Measurements from ENCODE around the gene WNT4.

The WNT4 gene

DNA sequence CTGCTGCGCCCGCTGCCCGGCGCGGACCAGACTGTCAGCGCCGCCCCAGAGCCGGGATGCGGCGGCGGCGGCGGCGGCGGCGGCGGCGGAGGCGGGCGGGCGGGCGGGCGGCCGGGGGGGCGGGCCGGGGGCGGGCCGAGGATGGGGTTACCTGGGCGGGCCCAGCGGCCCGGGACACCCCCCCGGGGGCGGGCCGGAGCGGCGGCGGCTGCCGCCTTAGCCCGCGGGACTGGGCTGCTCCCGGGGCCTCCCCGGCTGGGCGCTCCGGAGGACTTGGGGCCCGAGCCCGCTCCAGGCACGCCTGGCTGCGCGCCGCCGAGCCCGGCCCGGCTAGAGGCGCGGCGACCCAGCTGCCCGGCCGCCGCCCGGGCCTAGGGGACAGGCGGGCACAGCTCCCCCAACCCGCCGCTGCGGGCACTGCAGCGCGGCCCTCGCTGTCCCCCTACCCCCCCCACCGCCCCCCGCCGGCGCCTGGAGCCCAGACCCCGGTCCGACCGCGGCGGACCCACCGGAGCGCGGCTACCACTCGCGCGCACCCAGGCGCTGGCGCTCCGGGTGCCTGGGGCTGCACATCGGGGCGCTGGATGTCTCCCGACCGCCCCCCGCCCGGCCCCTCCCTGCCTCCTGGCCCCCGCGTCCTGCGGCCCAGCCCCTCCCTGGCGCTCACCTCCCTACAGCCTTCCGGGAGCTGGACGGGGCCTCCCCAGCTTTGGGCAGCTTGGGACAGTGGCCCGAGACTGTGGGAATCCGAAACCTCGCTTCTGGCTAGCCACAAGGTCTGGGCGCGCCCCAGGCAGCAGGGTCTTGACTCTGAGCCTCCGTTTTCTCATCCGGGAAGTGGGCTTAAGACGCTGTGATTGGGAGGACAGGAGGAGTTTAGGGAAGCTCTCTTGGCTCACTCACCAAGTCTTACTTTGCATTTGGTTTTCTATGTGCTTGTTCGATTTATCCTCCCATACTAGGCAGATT is at the start of gene WNT4:
Gene WNT4, minus strand, starts transcription at position 33 of the 969 bp plus-strand sequence. CDS start 175 bp downstream, outside the sequence.
- FAIRE-seq, result no peak

DNA sequence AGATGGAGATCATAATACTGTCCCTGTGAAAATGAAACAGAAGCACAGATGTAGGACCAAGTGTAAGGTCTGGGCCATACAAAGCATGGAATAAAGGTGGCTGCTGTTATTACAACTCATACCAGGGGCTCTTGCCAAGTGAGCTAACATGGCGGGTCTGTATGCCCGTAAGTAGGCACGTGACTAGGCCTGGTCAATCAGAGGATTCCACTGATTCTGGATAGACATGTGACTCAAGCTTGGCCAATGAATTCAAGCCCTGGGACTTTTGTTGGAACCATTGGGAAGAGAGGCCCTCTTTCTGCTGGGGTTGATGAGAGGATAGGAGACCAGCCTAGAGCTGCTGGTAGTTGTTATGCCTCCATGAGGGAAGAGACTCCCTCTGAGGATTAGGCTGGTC is 47.8 kb upstream of the WNT4 start:
- no peak for FAIRE-seq

DNA sequence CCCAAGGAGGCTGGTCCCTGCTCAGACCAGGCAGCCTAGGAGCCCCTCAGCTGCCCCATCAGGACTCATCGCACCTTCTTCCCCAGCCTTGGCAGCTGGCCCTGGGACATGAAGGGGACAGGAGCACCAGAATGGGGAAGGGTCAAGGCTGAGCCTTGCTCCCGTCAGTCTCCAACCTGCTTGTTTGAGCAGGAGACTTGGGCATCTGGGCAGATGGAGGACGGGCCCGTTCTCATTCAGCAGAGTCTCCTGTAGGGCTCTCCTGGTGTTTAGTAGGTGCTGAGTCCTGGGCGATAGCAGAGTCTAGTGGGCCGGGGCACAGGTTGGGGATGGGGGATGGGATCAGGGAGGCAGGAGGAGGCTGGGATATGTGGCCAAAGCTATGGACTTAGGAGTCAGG is 47.4 kb upstream of the WNT4 start:
- no peak for FAIRE-seq

DNA sequence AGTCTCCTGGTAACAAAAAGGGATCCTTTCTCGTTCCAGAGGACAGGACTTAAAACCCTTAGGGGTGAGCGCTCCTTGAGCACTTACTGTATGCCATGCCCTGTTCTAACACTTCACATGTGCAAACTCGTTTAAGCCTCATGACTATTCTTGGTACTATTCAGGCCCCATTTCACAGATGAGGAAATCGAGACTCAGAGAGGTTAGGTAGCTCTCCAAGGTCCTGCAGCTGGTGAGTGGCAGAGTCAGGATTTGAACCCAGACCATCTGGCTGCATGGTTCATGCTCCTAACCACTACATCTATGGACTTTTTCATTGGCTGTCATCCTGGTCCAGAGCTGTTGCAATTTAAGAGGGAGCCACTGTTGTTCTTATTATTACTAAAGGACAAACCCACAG is 46.7 kb upstream of the WNT4 start:
- no peak for FAIRE-seq

DNA sequence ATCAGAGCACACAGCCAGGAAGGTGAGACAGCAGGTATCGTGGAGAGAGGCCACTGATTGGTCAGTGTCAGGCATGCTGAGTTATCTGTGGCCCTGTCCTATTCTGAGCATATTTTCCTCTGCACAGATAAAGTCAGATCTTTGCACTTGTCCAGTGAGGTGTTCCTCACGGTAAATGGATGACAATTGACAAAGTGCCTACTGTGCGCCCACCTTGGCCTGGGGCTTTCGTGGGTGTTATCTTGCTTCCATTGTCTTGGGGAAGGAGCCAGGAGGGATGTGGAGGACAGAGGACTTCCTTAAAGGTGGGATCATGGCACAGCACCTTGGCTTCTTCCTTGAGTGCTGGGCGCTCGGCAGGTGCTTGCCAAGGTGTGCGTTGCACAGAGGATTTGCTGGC is 46.0 kb upstream of the WNT4 start:
- no peak for FAIRE-seq

DNA sequence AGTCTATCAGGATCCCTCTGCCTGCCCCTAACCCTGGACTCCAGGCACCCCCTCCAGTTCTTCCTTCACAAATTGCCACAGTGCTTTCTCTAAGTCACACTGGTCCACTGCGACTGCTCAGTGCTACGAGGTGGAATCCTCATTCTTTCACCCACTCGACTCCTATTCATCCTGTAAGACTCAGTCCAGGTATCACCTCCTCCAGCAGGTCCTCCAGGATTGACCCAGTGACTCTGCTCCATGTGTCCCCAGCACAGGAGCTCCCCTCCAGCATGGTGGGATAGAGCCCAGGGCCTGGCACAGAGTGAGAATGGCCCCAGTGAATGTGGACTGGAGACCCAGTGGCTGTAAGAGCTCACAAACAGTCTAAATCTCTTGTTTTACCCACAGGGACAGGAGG is 45.5 kb upstream of the WNT4 start:
- FAIRE-seq, result no peak

DNA sequence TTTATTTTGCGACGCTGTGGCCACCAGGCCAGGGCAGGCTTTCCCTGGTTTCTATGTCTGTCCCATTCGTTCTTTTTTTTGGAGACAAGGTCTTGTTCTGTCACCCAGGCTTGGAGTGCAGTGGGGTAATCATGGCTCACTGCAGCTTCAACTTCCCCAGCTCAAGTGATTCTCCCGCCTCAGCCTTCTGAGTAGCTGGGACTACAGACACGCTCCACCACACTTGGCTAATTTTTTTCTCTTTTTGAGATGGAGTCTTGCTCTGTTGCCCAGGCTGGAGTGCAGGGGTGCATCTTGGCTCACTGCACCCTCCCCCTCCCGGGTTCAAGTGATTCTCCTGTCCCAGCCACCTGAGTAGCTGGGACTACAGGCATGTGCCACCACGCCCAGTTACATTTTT is 43.4 kb upstream of the WNT4 start:
- no peak for FAIRE-seq

DNA sequence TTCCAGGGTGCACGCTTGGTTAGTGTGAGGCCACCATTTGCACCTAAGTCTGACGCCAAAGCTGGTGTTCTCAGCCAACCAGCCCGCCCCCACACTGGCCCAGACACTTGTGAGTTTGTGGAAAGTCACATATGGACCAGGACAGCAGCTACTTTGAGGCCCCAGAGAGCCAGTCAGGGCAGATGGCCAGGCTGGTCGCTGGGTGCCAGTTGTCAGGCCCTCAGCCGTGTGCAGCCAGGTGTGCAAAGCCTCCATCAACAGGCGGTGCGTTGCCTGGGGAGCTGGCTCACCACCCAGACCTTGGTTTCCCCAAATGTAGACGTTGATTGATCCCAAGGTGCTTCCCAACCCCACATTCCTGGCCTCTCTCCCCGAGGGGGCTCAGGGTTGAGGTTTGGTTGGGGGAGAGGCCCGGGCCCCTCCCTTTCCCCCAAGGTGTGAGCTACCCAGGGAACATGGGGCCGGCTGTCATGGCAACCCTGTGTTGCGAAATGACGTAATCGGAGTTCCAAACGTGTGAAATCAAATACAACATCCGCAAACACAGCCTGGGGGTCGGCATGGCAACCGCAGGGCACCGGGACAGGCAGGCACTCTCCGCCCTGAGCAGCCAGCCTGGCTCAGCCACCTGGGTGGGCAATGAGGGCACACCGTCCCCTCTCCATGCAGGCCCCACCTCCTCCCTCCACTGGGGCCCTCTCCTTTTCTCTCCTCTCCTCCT is 42.2 kb upstream of the WNT4 start:
- no peak for FAIRE-seq

DNA sequence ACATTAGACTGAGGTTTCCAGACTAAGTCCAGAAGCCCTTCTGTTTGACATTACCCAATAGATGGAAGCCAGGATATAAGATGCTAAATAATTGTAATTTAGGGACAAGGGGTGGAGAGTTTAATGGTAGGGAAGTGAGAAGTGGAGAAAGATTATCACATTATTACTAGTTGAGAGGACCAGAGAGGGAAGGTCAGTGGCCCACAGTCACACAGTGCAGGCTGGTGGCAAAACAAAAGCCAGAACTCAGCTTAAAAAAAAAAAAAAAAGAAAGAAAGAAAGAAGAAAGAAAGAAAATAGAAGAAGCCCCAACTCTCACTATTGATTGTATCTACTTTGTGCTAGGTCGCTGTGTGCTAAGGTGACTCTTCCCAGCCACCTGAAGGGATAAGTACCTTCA is 41.6 kb upstream of the WNT4 start:
- no peak for FAIRE-seq

DNA sequence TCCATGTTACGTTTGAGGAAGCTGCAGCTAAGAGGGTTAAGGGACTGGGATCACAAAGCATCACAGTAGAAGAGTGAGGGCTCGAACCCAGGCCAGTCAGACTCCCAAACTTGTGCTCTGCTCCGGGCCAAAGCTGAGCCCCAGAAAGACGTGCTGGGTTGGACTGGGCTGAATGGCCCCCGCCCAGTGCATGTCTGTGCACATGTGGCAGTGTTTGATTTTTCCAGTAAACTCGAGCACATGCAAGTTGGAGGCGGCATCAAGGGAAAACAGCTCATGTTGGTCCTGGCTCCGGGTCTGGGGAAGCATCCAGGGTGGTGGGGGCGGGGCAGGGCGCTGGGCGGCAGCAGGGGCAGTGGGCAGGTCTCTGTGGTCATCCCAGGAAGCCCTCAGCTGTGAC is 39.8 kb upstream of the WNT4 start:
- FAIRE-seq, result no peak

DNA sequence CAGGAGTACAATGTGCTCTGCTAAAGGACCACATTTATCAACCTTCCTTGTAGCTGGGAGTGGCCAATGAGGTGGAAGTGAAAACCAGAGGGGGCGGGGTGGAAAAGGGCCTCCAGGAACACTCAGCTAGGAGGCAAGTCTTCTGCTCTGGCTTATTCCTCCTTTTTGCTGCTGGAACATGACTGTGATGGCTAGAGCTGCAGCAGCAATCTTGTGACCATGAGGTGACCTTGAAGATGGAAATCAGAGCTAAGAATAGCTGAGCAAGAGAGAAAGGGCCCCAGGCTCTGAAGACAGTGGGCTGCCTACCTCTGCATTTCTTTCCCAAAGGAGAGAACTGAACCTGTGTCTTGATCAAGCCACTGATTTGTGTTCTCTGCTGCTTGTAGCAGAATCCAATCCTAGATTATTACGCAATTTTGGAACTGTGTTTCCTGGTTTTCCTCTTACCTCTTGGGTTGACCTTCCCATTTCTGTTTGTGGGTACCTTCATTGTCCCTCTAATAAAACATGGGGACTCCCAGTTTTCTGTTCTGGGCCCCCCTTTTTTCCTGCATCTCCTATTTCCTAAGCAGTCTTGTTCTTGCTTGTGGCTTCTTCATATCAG is 36.4 kb upstream of the WNT4 start:
- FAIRE-seq, result no peak

DNA sequence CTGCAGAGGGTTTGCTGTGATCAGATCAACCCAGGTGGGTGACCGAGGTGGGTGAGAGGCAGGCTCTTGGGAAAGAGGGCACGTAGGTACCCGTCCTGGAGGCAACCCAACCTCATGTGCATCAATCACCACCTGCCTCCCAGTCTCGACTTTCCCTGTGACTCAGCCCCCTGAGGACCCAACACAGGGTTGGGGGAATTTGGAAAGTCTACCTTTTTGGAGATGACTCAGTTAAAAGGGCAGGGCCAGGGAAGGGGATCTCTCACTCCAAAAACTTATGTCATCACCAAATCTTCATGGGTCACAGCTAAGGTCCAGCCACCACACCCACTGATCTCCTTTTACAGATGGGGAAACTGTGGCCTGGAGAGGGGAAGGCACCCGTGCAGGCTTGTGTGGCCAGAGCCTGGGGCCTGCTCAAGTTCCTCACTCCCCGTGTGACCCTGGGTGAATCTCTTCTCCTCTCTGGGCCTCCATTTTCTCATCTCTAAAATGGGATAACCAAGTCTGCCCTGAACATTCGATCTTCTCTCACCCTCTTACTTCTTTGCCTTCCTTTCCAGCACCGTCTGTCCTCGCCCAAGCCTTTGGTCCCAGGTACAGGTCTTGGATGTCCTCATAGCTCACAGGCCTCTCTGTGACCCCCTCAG is 34.6 kb upstream of the WNT4 start:
- no peak for FAIRE-seq

DNA sequence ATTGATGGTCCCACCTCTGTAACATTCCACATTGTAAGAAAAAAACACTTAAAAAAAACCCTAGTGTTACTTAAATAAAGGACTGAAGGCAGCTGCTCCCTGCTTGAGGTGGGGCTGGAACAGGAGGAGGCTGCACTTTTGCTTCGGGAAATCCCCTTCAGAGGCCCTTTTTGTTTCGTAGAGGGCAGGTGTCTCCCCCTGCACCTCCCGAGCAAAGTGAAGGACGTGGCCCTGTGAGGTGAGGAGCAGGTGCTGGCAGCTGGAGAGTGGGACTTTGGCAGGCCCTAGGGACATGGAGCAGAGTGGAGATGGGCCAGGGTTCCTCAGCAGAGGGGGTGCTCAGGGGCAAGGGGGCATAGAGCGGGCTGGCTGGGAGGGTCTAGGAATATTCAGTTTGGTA is 33.4 kb upstream of the WNT4 start:
- no peak for FAIRE-seq

DNA sequence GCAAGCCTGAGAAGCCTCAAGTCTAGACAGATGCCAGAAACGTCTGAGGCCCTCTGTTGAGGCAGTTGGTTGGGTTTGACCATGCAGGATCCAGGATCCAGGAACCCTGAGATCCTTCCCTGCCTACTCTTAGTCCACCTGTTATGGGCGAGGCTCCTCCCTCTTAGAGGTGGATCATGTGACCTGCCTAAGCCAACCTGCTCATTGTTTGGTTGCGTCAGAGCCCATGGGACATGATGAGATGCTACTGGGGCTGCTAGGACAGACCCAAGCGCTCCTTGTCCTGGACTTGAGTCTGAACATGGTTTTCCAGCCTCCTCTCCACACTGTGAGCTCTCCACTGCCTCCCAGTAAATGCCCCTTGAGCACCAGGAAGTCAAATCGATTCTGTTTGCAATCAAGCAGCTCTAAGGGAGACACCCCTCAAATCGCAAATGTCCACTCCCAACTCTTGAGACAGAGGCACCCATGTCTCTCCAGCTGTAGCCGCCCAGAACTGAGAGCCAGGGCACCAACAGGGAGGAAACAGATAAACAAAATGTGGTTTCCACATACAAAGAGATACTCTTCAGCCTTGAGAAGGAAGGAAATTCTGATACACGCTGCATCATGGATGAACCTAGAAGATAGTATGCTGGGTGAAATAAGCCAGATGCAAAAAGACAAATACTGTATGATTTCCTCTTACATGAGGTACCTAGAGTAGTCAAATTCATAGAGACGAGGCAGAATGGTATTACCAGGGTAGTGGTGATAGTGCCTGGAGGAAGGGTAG is 31.7 kb upstream of the WNT4 start:
- FAIRE-seq, result no peak

DNA sequence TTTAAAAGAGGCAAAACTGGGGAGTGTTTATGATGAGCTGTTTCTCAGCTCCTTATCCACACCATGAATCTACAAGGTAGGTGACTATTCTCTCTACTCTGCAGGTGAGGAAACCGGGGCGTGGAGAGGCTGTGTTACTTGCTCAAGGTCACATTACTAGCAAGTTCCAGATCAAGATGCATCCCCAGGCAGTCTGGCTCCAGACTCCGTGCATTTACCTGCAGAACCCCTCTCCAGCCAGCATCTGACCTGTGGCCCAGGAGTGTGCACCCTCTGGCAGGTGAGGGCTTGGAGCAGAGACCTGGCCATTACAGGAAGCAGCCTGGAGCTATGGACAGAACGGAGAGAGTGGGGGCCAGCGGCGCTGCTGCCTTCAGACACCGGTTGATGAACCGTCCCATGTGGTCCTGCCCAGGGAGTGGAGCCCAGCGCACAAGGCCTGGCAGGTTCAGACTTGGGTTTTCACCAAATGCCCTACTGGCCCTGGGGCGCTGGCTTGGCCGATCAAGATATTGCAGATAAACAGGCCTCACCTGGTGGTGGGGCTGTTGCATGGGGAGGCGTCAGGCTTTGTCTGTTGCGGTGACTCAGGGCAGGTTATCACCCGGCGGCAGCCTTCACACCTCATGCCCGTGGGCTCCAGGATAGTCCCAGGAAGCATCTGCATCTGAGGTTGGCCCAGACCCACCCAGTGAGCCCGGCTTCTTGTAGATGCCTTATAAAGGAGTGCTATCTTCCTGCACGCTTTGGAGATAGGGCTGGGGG is 29.2 kb upstream of the WNT4 start:
- no peak for FAIRE-seq

DNA sequence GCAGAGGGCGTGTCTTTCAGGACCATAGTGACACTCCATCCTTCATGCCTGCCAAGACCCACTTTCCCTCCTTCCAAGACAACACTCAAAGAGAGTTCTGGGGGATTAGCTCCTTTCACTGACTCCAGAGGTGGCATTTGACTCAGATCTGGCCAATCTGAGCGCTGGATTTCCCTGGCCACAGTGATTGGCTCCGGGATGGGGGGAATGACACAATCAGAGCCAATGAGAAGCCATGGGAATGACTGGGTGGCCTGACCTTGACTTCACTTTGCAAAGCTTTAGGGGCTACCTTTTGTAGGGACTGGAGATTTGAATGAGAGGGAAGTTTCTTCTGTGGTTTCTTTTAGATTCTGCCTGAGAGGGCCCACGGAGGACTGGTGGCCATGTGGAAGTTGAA is 26.9 kb upstream of the WNT4 start:
- no peak for FAIRE-seq

DNA sequence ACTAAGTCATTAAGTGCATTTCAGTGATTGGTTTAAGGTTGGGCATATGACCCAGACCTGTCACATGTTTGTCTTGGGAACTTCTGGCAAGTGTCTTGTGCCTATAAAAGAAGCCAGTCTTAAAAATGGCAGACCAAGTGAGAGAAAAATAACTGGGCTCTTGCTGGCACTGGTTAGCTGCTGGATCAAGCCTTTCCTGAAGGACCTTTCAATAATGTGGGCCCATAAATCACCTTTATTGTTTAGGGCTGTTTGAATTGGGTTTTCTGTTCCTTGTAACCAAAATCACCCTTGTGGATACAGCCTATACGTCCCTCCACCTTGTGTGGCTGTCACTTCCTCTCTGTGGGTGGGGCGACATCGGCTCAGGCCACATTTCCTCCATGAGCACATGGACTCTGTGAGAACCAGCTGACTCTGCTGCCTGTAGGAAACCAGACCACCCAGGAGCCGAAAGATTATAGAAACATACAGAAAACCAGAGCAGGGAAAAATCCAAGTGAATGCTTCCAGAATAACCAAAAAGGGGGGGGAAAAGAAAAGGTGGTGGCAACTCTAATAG is 25.6 kb upstream of the WNT4 start:
- FAIRE-seq, result no peak

DNA sequence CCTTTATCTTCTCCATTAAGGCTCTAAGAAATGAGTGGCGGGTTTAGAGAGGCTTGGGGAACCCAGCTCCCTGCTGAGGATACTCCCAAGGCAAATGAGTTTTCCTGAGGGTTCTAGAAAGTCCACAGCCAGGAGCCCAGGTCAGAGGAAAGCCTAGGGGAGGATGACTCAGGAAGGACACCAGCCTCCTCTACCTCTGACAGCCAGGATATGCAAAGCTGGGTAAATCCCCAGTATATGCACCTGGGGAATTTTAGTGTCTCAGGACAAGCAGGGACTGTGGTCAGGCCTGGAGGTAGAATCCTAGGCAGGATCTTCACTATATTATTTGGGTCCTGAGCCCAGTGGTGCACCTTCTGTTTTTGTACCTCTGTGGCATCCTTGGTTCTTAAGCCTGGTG is 23.5 kb upstream of the WNT4 start:
- no peak for FAIRE-seq

DNA sequence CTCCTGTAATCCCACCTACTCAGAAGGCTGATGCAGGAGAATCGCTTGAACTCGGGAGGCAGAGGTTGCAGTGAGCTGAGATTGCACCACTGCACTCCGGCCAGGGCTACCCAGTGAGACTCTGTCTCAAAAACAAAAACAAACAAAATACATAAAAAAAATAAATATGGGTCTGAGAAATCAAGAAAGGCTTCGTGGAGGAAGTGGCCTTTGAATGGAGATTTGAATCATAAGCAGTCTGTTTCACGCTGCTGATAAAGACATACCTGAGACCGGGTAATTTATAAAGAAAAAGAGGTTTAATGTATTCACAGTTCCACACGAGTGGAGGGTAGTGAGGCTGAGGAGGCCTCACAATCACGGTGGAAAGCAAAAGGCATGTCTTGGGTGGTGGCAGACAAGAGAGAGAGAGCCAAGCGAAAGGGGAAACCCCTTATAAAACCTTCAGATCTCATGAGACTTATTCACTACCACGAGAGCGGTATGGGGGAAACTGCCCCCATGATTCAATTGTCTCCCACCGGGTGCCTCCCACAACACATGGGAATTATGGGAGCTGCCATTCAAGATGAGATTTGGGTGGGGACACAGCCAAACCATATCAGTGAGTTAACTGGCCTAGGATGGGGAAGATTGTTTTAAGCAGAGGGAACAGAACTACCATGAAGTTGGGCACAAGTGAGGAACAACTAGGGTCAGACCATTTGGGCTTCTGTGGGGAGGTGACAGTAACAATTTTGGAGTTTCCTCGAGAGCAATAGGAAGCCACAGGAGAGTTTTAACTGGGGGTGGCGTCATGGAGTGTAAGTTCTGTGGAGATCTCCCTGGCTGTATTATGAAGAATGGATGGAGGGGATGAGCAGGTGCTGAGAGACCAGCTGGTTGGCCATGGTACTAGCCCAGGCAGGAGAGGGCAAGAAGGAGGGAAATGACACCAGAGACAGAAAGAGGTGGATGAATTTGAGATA is 22.2 kb upstream of the WNT4 start:
- no peak for FAIRE-seq

DNA sequence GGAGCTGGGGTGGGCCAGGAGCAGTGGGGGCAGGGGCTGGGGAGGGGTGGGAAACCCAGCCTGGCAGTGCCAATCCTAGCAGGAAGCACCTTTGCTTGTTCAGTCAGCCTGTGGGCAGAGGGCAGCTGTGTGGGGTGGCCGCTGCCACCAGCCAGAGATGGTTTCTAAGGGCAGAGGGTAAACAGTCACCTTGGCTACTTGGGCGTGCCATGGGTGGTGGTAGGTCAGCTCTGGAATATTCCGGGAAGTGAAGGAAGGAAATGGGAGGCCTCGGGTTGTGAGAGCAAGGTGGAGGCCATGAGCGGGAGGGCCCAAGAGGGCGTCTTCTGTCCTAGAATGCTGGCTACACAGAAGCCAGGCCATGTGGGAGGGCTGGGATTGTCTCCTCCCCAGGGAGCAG is 20.7 kb upstream of the WNT4 start:
- no peak for FAIRE-seq

Data from colon (tissue), 2 donors.